SK-N-SH treated with all-trans-retinoic acid at 6 μM for 48 hours (cell line): ENCODE data around the gene PBRM1.
"Not testable (repeated sequence)": the region's sequence is repeated elsewhere in the genome, so short reads cannot be mapped to it uniquely, and the experiment has no call there.

Experiments used
- ATAC-seq: fragments of 200-7000 bp; cut with Tn5 transposase; 3 replicates; pipeline ENCODE4 v1.9.1; 2020; ENCODE audit warnings: mild to moderate bottlenecking, moderate library complexity
- ARNTL ChIP-seq: fragments of 450-650 bp; formaldehyde crosslinking; IDR thresholded peaks from 2 replicates; pipeline ENCODE4 v1.5.0; 2020; ENCODE audit warnings: low read depth, mild to moderate bottlenecking, moderate library complexity, borderline replicate concordance
- BACH2 ChIP-seq: fragments of 250-450 bp; sonication (Bioruptor Pico); IDR thresholded peaks from 2 replicates; pipeline ENCODE4 v1.9.0; 2021; ENCODE audit warnings: mild to moderate bottlenecking, borderline replicate concordance
- CREB5 ChIP-seq: fragments of 250-450 bp; sonication (Bioruptor Pico); IDR thresholded peaks from 2 replicates; pipeline ENCODE4 v1.5.1; 2020; ENCODE audit warnings: low read depth, mild to moderate bottlenecking, moderate library complexity
- CSDC2 ChIP-seq: fragments of 250-450 bp; sonication (Bioruptor Pico); IDR thresholded peaks from 2 replicates; pipeline ENCODE4 v1.5.0; 2020; ENCODE audit warnings: mild to moderate bottlenecking, moderate library complexity
- ESRRG ChIP-seq: fragments of 250-450 bp; sonication (Bioruptor Pico); IDR thresholded peaks from 2 replicates; pipeline ENCODE4 v1.6.1; 2021; ENCODE audit warnings: mild to moderate bottlenecking
- ISL1 ChIP-seq: fragments of 250-450 bp; sonication (Bioruptor Pico); IDR thresholded peaks from 2 replicates; pipeline ENCODE4 v2.1.2; 2022; ENCODE audit warnings: mild to moderate bottlenecking, moderate library complexity
- OSR1 ChIP-seq: fragments of 250-450 bp; sonication (Bioruptor Pico); IDR thresholded peaks from 2 replicates; pipeline ENCODE4 v1.8.0; 2022; ENCODE audit warnings: moderate library complexity, mild to moderate bottlenecking, inconsistent platforms
- POU6F1 ChIP-seq: fragments of 250-450 bp; sonication (Bioruptor Pico); IDR thresholded peaks from 2 replicates; pipeline ENCODE4 v1.8.0; 2021; ENCODE audit warnings: low read depth, mild to moderate bottlenecking, moderate library complexity, borderline replicate concordance
- PPARA ChIP-seq: fragments of 250-450 bp; sonication (Bioruptor Pico); IDR thresholded peaks from 2 replicates; pipeline ENCODE4 v1.5.0; 2020; ENCODE audit warnings: mild to moderate bottlenecking, borderline replicate concordance
- RARB ChIP-seq: fragments of 250-450 bp; sonication (Bioruptor Pico); IDR thresholded peaks from 2 replicates; pipeline ENCODE4 v1.8.0; 2021; ENCODE audit warnings: mild to moderate bottlenecking, moderate library complexity
- SNAI2 ChIP-seq: fragments of 250-450 bp; sonication (Bioruptor Pico); IDR thresholded peaks from 2 replicates; pipeline ENCODE4 v1.5.0; 2020; ENCODE audit warnings: mild to moderate bottlenecking, moderate library complexity
- TCF4 ChIP-seq: fragments of 250-450 bp; sonication (Bioruptor Pico); IDR thresholded peaks from 2 replicates; pipeline ENCODE4 v1.8.0; 2021; ENCODE audit warnings: mild to moderate bottlenecking, moderate library complexity, borderline replicate concordance
- TSHZ2 ChIP-seq: fragments of 250-450 bp; sonication (Bioruptor Pico); IDR thresholded peaks from 2 replicates; pipeline ENCODE4 v1.5.0; 2020; ENCODE audit warnings: mild to moderate bottlenecking, moderate library complexity
- ZC3H10 ChIP-seq: fragments of 250-450 bp; sonication (Bioruptor Pico); IDR thresholded peaks from 2 replicates; pipeline ENCODE4 v1.5.1; 2021; ENCODE audit warnings: mild to moderate bottlenecking, moderate library complexity
- ZFP3 ChIP-seq: fragments of 250-450 bp; sonication (Bioruptor Pico); IDR thresholded peaks from 2 replicates; pipeline ENCODE4 v1.5.0; 2020; ENCODE audit warnings: mild to moderate bottlenecking, moderate library complexity
- ZFP30 ChIP-seq: fragments of 450-650 bp; formaldehyde crosslinking; IDR thresholded peaks from 2 replicates; pipeline ENCODE4 v1.5.0; 2022; ENCODE audit warnings: mild to moderate bottlenecking, moderate library complexity
- ZNF565 ChIP-seq: fragments of 450-650 bp; formaldehyde crosslinking; conservative IDR thresholded peaks from 2 replicates; pipeline ENCODE4 v1.5.0; 2020; ENCODE audit warnings: low read depth, mild to moderate bottlenecking, moderate library complexity
- ZNF8 ChIP-seq: fragments of 450-650 bp; formaldehyde crosslinking; IDR thresholded peaks from 2 replicates; pipeline ENCODE4 v1.5.0; 2020; ENCODE audit warnings: mild to moderate bottlenecking, moderate library complexity
- TF ChIP-seq, protein P1 (sequence below): fragments of 250-450 bp; sonication (Bioruptor Pico); IDR thresholded peaks from 2 replicates; pipeline ENCODE4 v1.8.0; 2020; ENCODE audit warnings: mild to moderate bottlenecking, moderate library complexity, borderline replicate concordance
- TF ChIP-seq, protein P2 (sequence below): fragments of 250-450 bp; sonication (Bioruptor Pico); IDR thresholded peaks from 2 replicates; pipeline ENCODE4 v1.5.1; 2021; ENCODE audit warnings: mild to moderate bottlenecking, moderate library complexity

The PBRM1 gene

GRCh38 chr3:52678265-52679198, 7.2 kb downstream of the PBRM1 start:
- no peak for ATAC-seq
- TF ChIP-seq RARB (CRISPR knock-in tag): no peak
- no peak for TF ChIP-seq CSDC2 (CRISPR knock-in tag)
- no peak for TF ChIP-seq ESRRG (CRISPR knock-in tag)

DNA sequence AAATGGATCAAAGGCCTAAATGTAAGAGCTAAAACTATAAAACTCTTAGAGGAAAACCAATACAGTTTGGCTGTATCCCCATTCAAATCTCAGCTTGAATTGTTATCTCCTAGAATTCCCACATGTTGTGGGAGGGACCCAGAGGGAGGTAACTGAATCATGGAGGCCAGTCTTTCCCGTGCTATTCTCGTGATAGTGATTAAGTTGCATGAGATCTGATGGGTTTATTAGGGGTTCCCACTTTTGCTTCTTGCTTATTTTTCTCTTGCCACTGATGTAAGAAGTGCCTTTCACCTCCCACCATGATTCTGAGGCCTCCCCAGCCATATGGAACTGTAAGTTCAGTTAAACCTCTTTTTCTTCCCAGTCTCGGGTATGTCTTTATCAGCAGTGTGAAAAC, 9.5 kb downstream of the PBRM1 start:
- ATAC-seq: not testable (repeated sequence)

DNA sequence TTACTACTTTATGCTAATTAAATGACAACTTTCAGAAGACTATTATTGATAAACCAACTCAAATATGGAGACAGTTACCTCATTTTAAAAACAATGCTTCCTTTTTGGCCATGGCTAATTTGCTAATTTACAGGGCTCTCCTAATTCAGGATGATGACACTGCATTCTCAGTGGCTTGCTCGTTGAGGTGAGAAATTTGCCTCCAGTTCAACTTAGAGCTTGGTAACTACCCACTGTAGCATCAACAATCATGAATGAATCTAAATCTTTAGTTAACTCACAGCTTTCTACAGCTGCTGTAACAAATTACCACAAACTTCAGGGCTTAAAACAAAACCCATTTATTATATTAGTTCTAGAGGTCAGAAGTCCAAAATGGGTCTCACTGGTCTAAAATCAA, 14.0 kb downstream of the PBRM1 start:
- no peak for ATAC-seq
- TF ChIP-seq SNAI2 (CRISPR knock-in tag) (no peak), RARB (CRISPR knock-in tag) (no peak), ZFP30 (no peak), OSR1 (CRISPR knock-in tag) (no peak)
- TF ChIP-seq, protein P1, sequence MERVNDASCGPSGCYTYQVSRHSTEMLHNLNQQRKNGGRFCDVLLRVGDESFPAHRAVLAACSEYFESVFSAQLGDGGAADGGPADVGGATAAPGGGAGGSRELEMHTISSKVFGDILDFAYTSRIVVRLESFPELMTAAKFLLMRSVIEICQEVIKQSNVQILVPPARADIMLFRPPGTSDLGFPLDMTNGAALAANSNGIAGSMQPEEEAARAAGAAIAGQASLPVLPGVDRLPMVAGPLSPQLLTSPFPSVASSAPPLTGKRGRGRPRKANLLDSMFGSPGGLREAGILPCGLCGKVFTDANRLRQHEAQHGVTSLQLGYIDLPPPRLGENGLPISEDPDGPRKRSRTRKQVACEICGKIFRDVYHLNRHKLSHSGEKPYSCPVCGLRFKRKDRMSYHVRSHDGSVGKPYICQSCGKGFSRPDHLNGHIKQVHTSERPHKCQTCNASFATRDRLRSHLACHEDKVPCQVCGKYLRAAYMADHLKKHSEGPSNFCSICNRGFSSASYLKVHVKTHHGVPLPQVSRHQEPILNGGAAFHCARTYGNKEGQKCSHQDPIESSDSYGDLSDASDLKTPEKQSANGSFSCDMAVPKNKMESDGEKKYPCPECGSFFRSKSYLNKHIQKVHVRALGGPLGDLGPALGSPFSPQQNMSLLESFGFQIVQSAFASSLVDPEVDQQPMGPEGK: no peak

DNA sequence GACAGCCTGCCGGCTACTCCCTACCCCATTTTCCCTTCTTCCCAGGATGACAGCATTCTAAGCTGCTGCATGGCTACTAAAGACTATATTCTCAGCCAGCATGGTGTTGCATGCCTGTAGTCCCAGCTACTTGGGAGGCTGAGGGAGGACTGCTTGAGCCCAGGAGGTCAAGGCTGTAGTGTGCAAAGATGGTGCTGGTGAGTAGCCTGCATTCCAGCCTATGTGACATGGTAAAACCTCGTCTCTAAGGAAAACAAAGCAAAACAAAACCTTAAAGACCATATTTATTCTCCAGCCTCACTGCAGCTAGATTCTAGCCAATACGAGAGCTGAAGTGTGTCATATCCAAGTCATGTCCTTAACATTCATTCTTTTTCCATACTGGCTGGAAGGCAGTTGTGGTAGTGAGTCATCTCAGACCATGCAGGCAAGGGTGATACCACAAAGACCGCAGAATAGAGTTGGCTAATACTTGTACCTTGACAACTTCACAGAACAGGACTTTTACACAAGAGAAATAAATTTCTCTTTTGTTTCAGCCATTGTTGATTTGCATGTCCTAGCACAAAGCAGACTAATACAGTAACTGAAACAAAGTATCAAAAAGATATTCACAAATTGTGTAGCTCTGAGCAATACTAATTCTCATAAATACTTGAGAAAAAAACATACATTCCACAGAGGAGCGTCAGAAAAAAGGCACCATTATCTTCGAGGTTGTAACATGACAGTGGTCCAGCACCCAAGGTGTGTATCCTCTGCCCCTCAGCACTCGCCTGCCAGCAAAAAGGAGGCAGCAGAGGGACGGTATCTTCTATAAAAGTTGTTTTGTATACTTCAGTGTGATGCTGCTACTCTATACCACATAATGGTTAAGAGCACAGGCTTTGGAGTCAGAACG, 14.8 kb downstream of the PBRM1 start:
- peak; percentile 97 for ATAC-seq
- TF ChIP-seq, protein P2, sequence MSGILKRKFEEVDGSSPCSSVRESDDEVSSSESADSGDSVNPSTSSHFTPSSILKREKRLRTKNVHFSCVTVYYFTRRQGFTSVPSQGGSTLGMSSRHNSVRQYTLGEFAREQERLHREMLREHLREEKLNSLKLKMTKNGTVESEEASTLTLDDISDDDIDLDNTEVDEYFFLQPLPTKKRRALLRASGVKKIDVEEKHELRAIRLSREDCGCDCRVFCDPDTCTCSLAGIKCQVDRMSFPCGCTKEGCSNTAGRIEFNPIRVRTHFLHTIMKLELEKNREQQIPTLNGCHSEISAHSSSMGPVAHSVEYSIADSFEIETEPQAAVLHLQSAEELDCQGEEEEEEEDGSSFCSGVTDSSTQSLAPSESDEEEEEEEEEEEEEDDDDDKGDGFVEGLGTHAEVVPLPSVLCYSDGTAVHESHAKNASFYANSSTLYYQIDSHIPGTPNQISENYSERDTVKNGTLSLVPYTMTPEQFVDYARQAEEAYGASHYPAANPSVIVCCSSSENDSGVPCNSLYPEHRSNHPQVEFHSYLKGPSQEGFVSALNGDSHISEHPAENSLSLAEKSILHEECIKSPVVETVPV (CRISPR knock-in tag): no peak
- no peak for TF ChIP-seq ISL1 (CRISPR knock-in tag)
- no peak for TF ChIP-seq POU6F1 (CRISPR knock-in tag)
- no peak for TF ChIP-seq BACH2
- TF ChIP-seq SNAI2 (CRISPR knock-in tag): no peak
- TF ChIP-seq, all 23 proteins: peak for 0

- TF ChIP-seq ZFP30: no peak
- TF ChIP-seq OSR1 (CRISPR knock-in tag): no peak
- TF ChIP-seq ZNF8 (CRISPR knock-in tag): no peak
- no peak for TF ChIP-seq RARB (CRISPR knock-in tag)
- TF ChIP-seq TSHZ2 (CRISPR knock-in tag): no peak
- no peak for TF ChIP-seq CREB5 (CRISPR knock-in tag)
- TF ChIP-seq ZC3H10 (CRISPR knock-in tag): no peak
- TF ChIP-seq CSDC2 (CRISPR knock-in tag): no peak
- TF ChIP-seq ZNF565: no peak
- no peak for TF ChIP-seq POU6F1 (CRISPR knock-in tag)
- TF ChIP-seq ARNTL (CRISPR knock-in tag): no peak
- TF ChIP-seq BACH2: no peak
- TF ChIP-seq ZFP3 (CRISPR knock-in tag): no peak
- TF ChIP-seq TCF4: no peak
- TF ChIP-seq PPARA (CRISPR knock-in tag): no peak
- no peak for ATAC-seq
Observed at GRCh38 chr3:52663098-52663497, 22.6 kb downstream of the PBRM1 start.
